ENCODE results near the gene TFAP2A. TPM values are rescaled to one million over a fixed set of nuclear protein-coding genes. Genes with fewer than 3 reads are reported as not detected.

TFAP2A gene
- total and polyA plus RNA-seq, 10 of the 15 experiments (the other 5 are each of a cell fraction or from before 2014, with no cell fraction given) = 0.05 to 0.46 (median 0.17) TPM; not detected in 4

GRCh38 chr6:10385524-10386132 is 29.2 kb downstream of the TFAP2A start:
- H3K4me3 ChIP-seq = no peak overlapping the region
- no peaks in the 10 kb centered on the region; the same call in 1 of the 3 replicates for H3K9me3 ChIP-seq (replicated peaks; ENCODE audit: control insufficient read depth, insufficient read depth, low read length)
- no peak for TF ChIP-seq SUZ12 (IDR thresholded peaks at IDR 0.05; ENCODE audit: unreplicated experiment)
- no peak for TF ChIP-seq TCF12 (IDR thresholded peaks at IDR 0.05; ENCODE audit: low read depth, low read length)
- TF ChIP-seq BCLAF1 (IDR thresholded peaks at IDR 0.05) = no peak
- TF ChIP-seq, protein P1, sequence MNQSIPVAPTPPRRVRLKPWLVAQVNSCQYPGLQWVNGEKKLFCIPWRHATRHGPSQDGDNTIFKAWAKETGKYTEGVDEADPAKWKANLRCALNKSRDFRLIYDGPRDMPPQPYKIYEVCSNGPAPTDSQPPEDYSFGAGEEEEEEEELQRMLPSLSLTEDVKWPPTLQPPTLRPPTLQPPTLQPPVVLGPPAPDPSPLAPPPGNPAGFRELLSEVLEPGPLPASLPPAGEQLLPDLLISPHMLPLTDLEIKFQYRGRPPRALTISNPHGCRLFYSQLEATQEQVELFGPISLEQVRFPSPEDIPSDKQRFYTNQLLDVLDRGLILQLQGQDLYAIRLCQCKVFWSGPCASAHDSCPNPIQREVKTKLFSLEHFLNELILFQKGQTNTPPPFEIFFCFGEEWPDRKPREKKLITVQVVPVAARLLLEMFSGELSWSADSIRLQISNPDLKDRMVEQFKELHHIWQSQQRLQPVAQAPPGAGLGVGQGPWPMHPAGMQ (IDR thresholded peaks at IDR 0.05; ENCODE audit: borderline replicate concordance) = no peak
- TF ChIP-seq MEF2A (IDR thresholded peaks at IDR 0.05; ENCODE audit: insufficient read depth, low read depth, low read length) = no peak
- TF ChIP-seq RUNX3 (IDR thresholded peaks at IDR 0.05; ENCODE audit: low read length) = no peak
- TF ChIP-seq GATAD2B (conservative IDR thresholded peaks at IDR 0.05; ENCODE audit: low read depth) = no peak
- TF ChIP-seq LARP7 (IDR thresholded peaks at IDR 0.05) = no peak
- TF ChIP-seq EGR1 (IDR thresholded peaks at IDR 0.05; ENCODE audit: borderline replicate concordance in 1 of 2, low read depth in 2 of 2, low read length in 2 of 2) = no peak
- TF ChIP-seq SIX5 (IDR thresholded peaks at IDR 0.05; ENCODE audit: low read depth, low read length, severe bottlenecking) = no peak
- no peak for TF ChIP-seq ZNF217 (IDR thresholded peaks at IDR 0.05)
- no peak for TF ChIP-seq HDGF (IDR thresholded peaks at IDR 0.05)
- TF ChIP-seq NR2F1 (conservative IDR thresholded peaks at IDR 0.05) = no peak
- TF ChIP-seq SUPT20H (IDR thresholded peaks at IDR 0.05; ENCODE audit: borderline replicate concordance, control insufficient read depth, low read depth, low read length) = no peak
- TF ChIP-seq SREBF1 (IDR thresholded peaks at IDR 0.05; ENCODE audit: low read length) = no peak
- no peak for TF ChIP-seq PAX8 (IDR thresholded peaks at IDR 0.05)
- DNase-seq (ENCODE audit: low read depth, low spot score) (no peak), ATAC-seq (no peak), FAIRE-seq (no peak)
- no TSS peak for BruUV-seq (replicated peaks)
- no peaks in the 10 kb centered on the region for H3K36me3 ChIP-seq (ENCODE audit: control insufficient read depth in 2 of 2, insufficient read depth in 2 of 2, low read length in 1 of 2)
- ChIA-PET CTCF (no interaction called here), RAD21 (ENCODE audit: unreplicated experiment) (no interaction called here), SMC1A (ENCODE audit: uncharacterized antibody, unreplicated experiment) (interaction anchor here (1.8 kb wide), 1 partner anchor 10 kb away, joined by 4 read pairs; no protein-coding TSS in a partner anchor), POLR2A (no interaction called here)
- no peaks in the 10 kb centered on the region for H3K79me2 ChIP-seq (ENCODE audit: control insufficient read depth, insufficient read depth, low read length)
- peaks cover 15 to 52% of the 10 kb centered on the region in 2 experiments for H3K27me3 ChIP-seq (replicated peaks in 1 of 2; ENCODE audit: control insufficient read depth in 2 of 2, insufficient read depth in 2 of 2, low read length in 1 of 2)
- H2AFZ ChIP-seq (ENCODE audit: control insufficient read depth, low read depth, low read length) = no peak overlapping the region
- in situ Hi-C loops (cut with MboI) = no loop called here
- no peaks in the 10 kb centered on the region for H4K20me1 ChIP-seq (ENCODE audit: control insufficient read depth, insufficient read depth)
- no peak overlapping the region for H3K4me2 ChIP-seq (ENCODE audit: control insufficient read depth, insufficient read depth)
- 49% methylated on average over 20 of the region's 21 CpGs for WGBS (ENCODE audit: insufficient coverage, insufficient replicate concordance, low lambda C conversion rate, missing lambda C conversion rate)
- H3K9ac ChIP-seq (ENCODE audit: control insufficient read depth, insufficient read depth, low read length) = no peak overlapping the region
- H3K4me1 ChIP-seq (ENCODE audit: control insufficient read depth, insufficient read depth, low read length) = no peaks in the 10 kb centered on the region
- intact Hi-C loops (cut with micrococcal nuclease; ENCODE audit: unreplicated experiment) = no loop called here
- H3K27ac ChIP-seq (ENCODE audit: control insufficient read depth, insufficient read depth) = no peak overlapping the region
